CD4-positive, alpha-beta T cell (primary cell): ENCODE data around the gene FAM184A. TPM values are rescaled to one million over a fixed set of nuclear protein-coding genes. Genes with fewer than 3 reads are reported as not detected.
A peak's percentile ranks its signal among the peaks of the same experiment; 100 is the strongest.

ENCODE experiments used
- ATAC-seq: fragments of 200-7000 bp; cut with Tn5 transposase; one replicate; pipeline ENCODE4 v1.10.0; 2022; ENCODE audit warnings: mild to moderate bottlenecking; ENCODE audit not compliant: poor library complexity
- CTCF ChIA-PET: fragments of 350-600 bp; sonication (Branson Sonifier 250); formaldehyde crosslinking; loops from one replicate; lab custom pipeline; 2021; ENCODE audit warnings: antibody characterized with exemption, inconsistent platforms; lab: Charles Lee
- POLR2A ChIA-PET: fragments of 350-600 bp; sonication (Branson Sonifier 250); formaldehyde crosslinking; loops from one replicate; lab custom pipeline; 2021; ENCODE audit warnings: antibody characterized with exemption, inconsistent platforms; lab: Charles Lee
- DNase-seq, 14 experiments: peaks; one replicate each; pipeline ENCODE4 v3.0.0-alpha.2; 2013 to 2020; ENCODE audit warnings: mixed read lengths in 2 of 14
- H3K27ac ChIP-seq, 2 donors: one replicate each; pipeline versions ENCODE4 v1.5.1 to v1.7.0; 2013; ENCODE audit warnings: low read length in 2 of 2, low read depth in 1 of 2, mild to moderate bottlenecking in 1 of 2
- H3K27me3 ChIP-seq, 2 experiments: 1 replicate in 1 of 2; 2 replicates in 1 of 2; pipeline versions ENCODE4 v1.6.1 to v1.7.0; 2013; ENCODE audit warnings: low read length in 2 of 2, control low read depth in 1 of 2, mild to moderate bottlenecking in 1 of 2, moderate library complexity in 1 of 2; ENCODE audit not compliant: insufficient read depth in 2 of 2, control insufficient read depth in 1 of 2
- H3K36me3 ChIP-seq: one replicate; pipeline ENCODE4 v1.6.1; 2013; ENCODE audit warnings: low read length, control low read depth; ENCODE audit not compliant: insufficient read depth
- H3K4me1 ChIP-seq: one replicate; pipeline ENCODE4 v1.6.1; 2013; ENCODE audit warnings: low read length, control low read depth; ENCODE audit not compliant: insufficient read depth
- H3K4me3 ChIP-seq: one replicate; pipeline ENCODE4 v1.5.1; 2013; ENCODE audit warnings: mild to moderate bottlenecking, low read length, moderate library complexity
- H3K9me3 ChIP-seq, 2 experiments: 1 replicate in 1 of 2; 2 replicates in 1 of 2; pipeline versions ENCODE4 v1.6.1 to v1.7.0; 2013; ENCODE audit warnings: low read length in 2 of 2, mild to moderate bottlenecking in 2 of 2, control low read depth in 1 of 2, moderate library complexity in 1 of 2; ENCODE audit not compliant: control insufficient read depth in 1 of 2, insufficient read depth in 1 of 2
- H3K27ac Mint-ChIP-seq: one replicate; pipeline ENCODE4 v1.8.0; 2020; ENCODE audit warnings: mixed read lengths
- H3K27me3 Mint-ChIP-seq: one replicate; pipeline ENCODE4 v1.8.0; 2021; ENCODE audit warnings: mixed read lengths
- H3K36me3 Mint-ChIP-seq: one replicate; pipeline ENCODE4 v1.8.0; 2021; ENCODE audit warnings: low read depth, mixed read lengths
- H3K4me1 Mint-ChIP-seq: one replicate; pipeline ENCODE4 v1.8.0; 2021; ENCODE audit warnings: low read depth, mixed read lengths
- H3K4me3 Mint-ChIP-seq: one replicate; pipeline ENCODE4 v1.8.0; 2020; ENCODE audit warnings: mild to moderate bottlenecking, mixed read lengths
- H3K9me3 Mint-ChIP-seq: one replicate; pipeline ENCODE4 v1.8.0; 2020; ENCODE audit warnings: mixed read lengths
- intact Hi-C, 2 experiments: fragments of 100-400 bp; cut with DNase I in 1 of 2; cut with micrococcal nuclease in 1 of 2; formaldehyde crosslinking; loops; one replicate each; pipeline versions ENCODE4 v1.15.1 to v1.9.0; 2023 to 2025; cut with DNase I, micrococcal nuclease
- total RNA-seq, 174 experiments: library from RNA in 2 of 174; stranded (reverse) in 2 of 174; gene quantifications; one replicate each; pipeline ENCODE4 v1.2.3 and lab custom pipeline; 2021 to 2026
- TF ChIP-seq, protein P1 (sequence below): fragments of 200-600 bp; IDR thresholded peaks from one replicate; pipeline ENCODE4 v1.8.0; 2022; ENCODE audit warnings: antibody characterized with exemption, mild to moderate bottlenecking

Gene FAM184A
- total RNA-seq, 2 experiments from 2014 or later, result 2.9 to 3.3 TPM

- ChIA-PET POLR2A (interaction anchor here (0.7 kb wide), 1 partner anchor 403 kb away, joined by 3 read pairs; no protein-coding TSS in a partner anchor), CTCF (no interaction called here)
- Mint-ChIP-seq H3K4me3 (peak overlapping the region; percentile 82), H3K27me3 (no peaks in the 10 kb centered on the region), H3K9me3 (no peaks in the 10 kb centered on the region), H3K27ac (peak overlapping the region; percentile 77), H3K4me1 (peaks cover 47% of the 10 kb centered on the region), H3K36me3 (peaks cover 8% of the 10 kb centered on the region)
- TF ChIP-seq, protein P1, sequence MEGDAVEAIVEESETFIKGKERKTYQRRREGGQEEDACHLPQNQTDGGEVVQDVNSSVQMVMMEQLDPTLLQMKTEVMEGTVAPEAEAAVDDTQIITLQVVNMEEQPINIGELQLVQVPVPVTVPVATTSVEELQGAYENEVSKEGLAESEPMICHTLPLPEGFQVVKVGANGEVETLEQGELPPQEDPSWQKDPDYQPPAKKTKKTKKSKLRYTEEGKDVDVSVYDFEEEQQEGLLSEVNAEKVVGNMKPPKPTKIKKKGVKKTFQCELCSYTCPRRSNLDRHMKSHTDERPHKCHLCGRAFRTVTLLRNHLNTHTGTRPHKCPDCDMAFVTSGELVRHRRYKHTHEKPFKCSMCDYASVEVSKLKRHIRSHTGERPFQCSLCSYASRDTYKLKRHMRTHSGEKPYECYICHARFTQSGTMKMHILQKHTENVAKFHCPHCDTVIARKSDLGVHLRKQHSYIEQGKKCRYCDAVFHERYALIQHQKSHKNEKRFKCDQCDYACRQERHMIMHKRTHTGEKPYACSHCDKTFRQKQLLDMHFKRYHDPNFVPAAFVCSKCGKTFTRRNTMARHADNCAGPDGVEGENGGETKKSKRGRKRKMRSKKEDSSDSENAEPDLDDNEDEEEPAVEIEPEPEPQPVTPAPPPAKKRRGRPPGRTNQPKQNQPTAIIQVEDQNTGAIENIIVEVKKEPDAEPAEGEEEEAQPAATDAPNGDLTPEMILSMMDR, result no peak
- H3K27ac ChIP-seq, result no peak overlapping the region
- H3K9me3 ChIP-seq, result no peaks in the 10 kb centered on the region
- no peak overlapping the region for H3K4me3 ChIP-seq
- no peaks in the 10 kb centered on the region for H3K27me3 ChIP-seq
- no peaks in the 10 kb centered on the region for H3K36me3 ChIP-seq
- DNase-seq (no peak), ATAC-seq (no peak)
- intact Hi-C loops, result loop anchor here in 1 of 2 experiments (10.0 kb wide), 2 partner anchors 261 to 1401 kb away; partner anchors contain the start of gene NUS1
- peaks cover 29% of the 10 kb centered on the region for H3K4me1 ChIP-seq
Observed at GRCh38 chr6:119075200-119075981, 3.1 kb downstream of the FAM184A start.

- CTCF ChIA-PET, result interaction anchor here (0.8 to 1.6 kb wide), 3 partner anchors 10 to 273 kb away, joined by 3 to 4 read pairs (median 3); no protein-coding TSS in a partner anchor
Observed at GRCh38 chr6:119073307-119074051, 5.0 kb downstream of the FAM184A start.

GRCh38 chr6:119071576-119071975, 6.9 kb downstream of the FAM184A start:
- ChIA-PET CTCF (no interaction called here), POLR2A (no interaction called here)

More at GRCh38 chr6:119073307-119074051, 5.0 kb downstream of the FAM184A start:
- intact Hi-C loops, result loop anchor here in 1 of 2 experiments (10.0 kb wide), 2 partner anchors 259 to 1399 kb away; partner anchors contain the start of gene NUS1
- DNase-seq (no peak), ATAC-seq (no peak)
- no peaks in the 10 kb centered on the region for H3K9me3 Mint-ChIP-seq
- no peaks in the 10 kb centered on the region for H3K27me3 ChIP-seq
- H3K4me3 Mint-ChIP-seq, result peak overlapping the region; percentile 1
- H3K27ac ChIP-seq, result no peak overlapping the region
- no peak overlapping the region for H3K4me3 ChIP-seq
- peaks cover 24% of the 10 kb centered on the region for H3K4me1 ChIP-seq
- no peaks in the 10 kb centered on the region for H3K9me3 ChIP-seq
- H3K27me3 Mint-ChIP-seq, result no peaks in the 10 kb centered on the region
- H3K27ac Mint-ChIP-seq, result peak overlapping the region; percentile 10
- H3K36me3 ChIP-seq, result no peaks in the 10 kb centered on the region
- TF ChIP-seq, protein P1, result no peak
- H3K36me3 Mint-ChIP-seq, result no peaks in the 10 kb centered on the region
- POLR2A ChIA-PET, result no interaction called here
- H3K4me1 Mint-ChIP-seq, result peaks cover 38% of the 10 kb centered on the region

More at GRCh38 chr6:119071576-119071975, 6.9 kb downstream of the FAM184A start:
- Histone ChIP-seq H3K9me3 (no peaks in the 10 kb centered on the region), H3K27ac (no peak overlapping the region), H3K36me3 (no peaks in the 10 kb centered on the region), H3K27me3 (no peaks in the 10 kb centered on the region), H3K4me1 (peaks cover 12% of the 10 kb centered on the region), H3K4me3 (no peak overlapping the region)
- no peak overlapping the region for H3K4me3 Mint-ChIP-seq
- intact Hi-C loops, result loop anchor here in 1 of 2 experiments (10.0 kb wide), 2 partner anchors 257 to 1397 kb away; partner anchors contain the start of gene NUS1
- H3K36me3 Mint-ChIP-seq, result no peaks in the 10 kb centered on the region
- ATAC-seq (no peak), DNase-seq (no peak)
- no peak overlapping the region for H3K27ac Mint-ChIP-seq
- TF ChIP-seq, protein P1, result no peak
- no peaks in the 10 kb centered on the region for H3K9me3 Mint-ChIP-seq
- peaks cover 26% of the 10 kb centered on the region for H3K4me1 Mint-ChIP-seq
- no peaks in the 10 kb centered on the region for H3K27me3 Mint-ChIP-seq
